Lower leg skin (tissue), 4 donors: ENCODE data around the gene CIAPIN1. TPM values are rescaled to one million over a fixed set of nuclear protein-coding genes. Genes with fewer than 3 reads are reported as not detected.

Experiments used
- DNase-seq, 2 donors: peaks; one replicate each; pipeline ENCODE4 v3.0.0-alpha.2; 2019; ENCODE audit warnings: low spot score in 2 of 2
- H3K4me3 ChIP-seq: fragments of 200-600 bp; sonication (generic); 2 replicates; pipeline ENCODE4 v1.5.1; 2017; ENCODE audit warnings: mild to moderate bottlenecking, low read depth; ENCODE audit not compliant: poor library complexity, severe bottlenecking
- CTCF ChIP-seq, 3 donors: fragments of 450-650 bp; IDR thresholded peaks; one replicate each; pipeline ENCODE4 v1.5.1; 2016; ENCODE audit warnings: antibody characterized with exemption in 3 of 3, mild to moderate bottlenecking in 3 of 3, moderate library complexity in 2 of 3
- POLR2A ChIP-seq, 2 donors: fragments of 450-650 bp; IDR thresholded peaks; one replicate each; pipeline ENCODE4 v1.6.1; 2016 to 2017; ENCODE audit warnings: antibody characterized with exemption in 2 of 2, mild to moderate bottlenecking in 1 of 2, moderate library complexity in 1 of 2
- WGBS, 2 donors: methylation state at CpG; one replicate each; pipeline ENCODE4 v1.1.5; 2018; 5-methylcytosine and 5-hydroxymethylcytosine counted together
- intact Hi-C: fragments of 100-400 bp; cut with DNase I; formaldehyde crosslinking; loops from one replicate; pipeline ENCODE4 v1.15.0; 2023; ENCODE audit warnings: low total_unique reads
- total RNA-seq, 4 donors: library from RNA; depleted of rRNA; stranded (reverse); fragments of >200 nt; gene quantifications; one replicate each; pipeline ENCODE4 v1.1.0, GENCODE V29; 2016

Gene CIAPIN1
- total RNA-seq, 4 donors from 2014 or later: 20.9 to 40.8 (median 30.7) TPM

- no peak overlapping the region for H3K4me3 ChIP-seq
- DNase-seq: peak in 1 of 2 donors; percentile 82
- TF ChIP-seq POLR2A (IDR thresholded peaks at IDR 0.05) (no peak), CTCF (IDR thresholded peaks at IDR 0.05) (no peak)
- intact Hi-C loops: no loop called here
- WGBS, 2 donors: 89 to 93% methylated on average over 5 to 6 of the region's 6 CpGs
Measured at GRCh38 chr16:57476546-57477410, 29.6 kb upstream of the CIAPIN1 start.

- no peak overlapping the region for H3K4me3 ChIP-seq
- peak in 1 of 2 donors; percentile 87 for DNase-seq
- 48 to 50% methylated on average over 7 to 9 of the region's 12 CpGs for WGBS, 2 donors
- TF ChIP-seq CTCF (IDR thresholded peaks at IDR 0.05) (no peak), POLR2A (IDR thresholded peaks at IDR 0.05) (no peak)
- intact Hi-C loops: no loop called here
Measured at GRCh38 chr16:57475711-57476339, 28.6 kb upstream of the CIAPIN1 start.

- intact Hi-C loops: no loop called here
- DNase-seq: peak in 1 of 2 donors; percentile 84
- WGBS, 2 donors: 80 to 85% methylated on average over 29 to 30 of the region's 30 CpGs
- H3K4me3 ChIP-seq: no peak overlapping the region
- no peak for TF ChIP-seq POLR2A (IDR thresholded peaks at IDR 0.05)
- TF ChIP-seq CTCF (IDR thresholded peaks at IDR 0.05): no peak
Measured at GRCh38 chr16:57474671-57475661, 27.8 kb upstream of the CIAPIN1 start.

- WGBS, 2 donors: 75 to 83% methylated on average over 8 of the region's 8 CpGs
- no peak overlapping the region for H3K4me3 ChIP-seq
- intact Hi-C loops: no loop called here
- TF ChIP-seq CTCF (IDR thresholded peaks at IDR 0.05) (no peak), POLR2A (IDR thresholded peaks at IDR 0.05) (no peak)
- no peak for DNase-seq
Measured at GRCh38 chr16:57473906-57474305, 26.7 kb upstream of the CIAPIN1 start.

GRCh38 chr16:57473176-57473840, 26.1 kb upstream of the CIAPIN1 start:
- 70 to 73% methylated on average over 12 to 14 of the region's 14 CpGs for WGBS, 2 donors
- no peak overlapping the region for H3K4me3 ChIP-seq
- intact Hi-C loops: no loop called here
- peak in 1 of 2 donors; percentile 84 for DNase-seq
- no peak for TF ChIP-seq CTCF (IDR thresholded peaks at IDR 0.05)
- no peak for TF ChIP-seq POLR2A (IDR thresholded peaks at IDR 0.05)
